Activated B cell treated with CpG ODN at 0.5 μM for 24 hours (primary cell): ENCODE results near the gene TPRA1. TPM values are rescaled to one million over a fixed set of nuclear protein-coding genes. Genes with fewer than 3 reads are reported as not detected.

Source experiments
- ATAC-seq: fragments of 200-7000 bp; cut with Tn5 transposase; one replicate; pipeline ENCODE4 v1.10.0; 2021; ENCODE audit warnings: low read depth, mild to moderate bottlenecking, moderate library complexity
- CTCF ChIA-PET: fragments of 350-600 bp; sonication (Branson Sonifier 250); formaldehyde crosslinking; loops from one replicate; lab custom pipeline; 2021; ENCODE audit warnings: antibody characterized with exemption; lab: Charles Lee
- POLR2A ChIA-PET: fragments of 350-600 bp; sonication (Branson Sonifier 250); formaldehyde crosslinking; loops from one replicate; lab custom pipeline; 2021; ENCODE audit warnings: antibody characterized with exemption; lab: Charles Lee
- DNase-seq: peaks from one replicate; pipeline ENCODE4 v3.0.0; 2022
- H3K27ac Mint-ChIP-seq: one replicate; pipeline ENCODE4 v1.8.0; 2020; ENCODE audit warnings: mixed read lengths
- H3K27me3 Mint-ChIP-seq: one replicate; pipeline ENCODE4 v1.8.0; 2021; ENCODE audit warnings: mixed read lengths
- H3K36me3 Mint-ChIP-seq: one replicate; pipeline ENCODE4 v1.8.0; 2021; ENCODE audit warnings: low read depth, mixed read lengths
- H3K4me1 Mint-ChIP-seq: one replicate; pipeline ENCODE4 v1.8.0; 2021; ENCODE audit warnings: mixed read lengths
- H3K4me3 Mint-ChIP-seq: one replicate; pipeline ENCODE4 v1.8.0; 2020; ENCODE audit warnings: mild to moderate bottlenecking, mixed read lengths
- H3K9me3 Mint-ChIP-seq: one replicate; pipeline ENCODE4 v1.8.0; 2020; ENCODE audit warnings: mixed read lengths
- CTCF ChIP-seq: fragments of 200-600 bp; IDR thresholded peaks from one replicate; pipeline ENCODE4 v1.8.0; 2022; ENCODE audit warnings: antibody characterized with exemption, mild to moderate bottlenecking
- intact Hi-C: fragments of 100-400 bp; cut with micrococcal nuclease; formaldehyde crosslinking; loops from one replicate; pipeline ENCODE4 v1.15.1; 2024
- total RNA-seq: library from RNA; stranded (reverse); gene quantifications from 2 replicates; pipeline ENCODE4 v1.2.3, GENCODE V29; 2022

The TPRA1 gene
- total RNA-seq, 1 donor from 2014 or later, result 17.5 TPM

- Mint-ChIP-seq H3K27me3 (peaks cover 10% of the 10 kb centered on the region), H3K27ac (no peak overlapping the region), H3K36me3 (no peaks in the 10 kb centered on the region), H3K4me3 (no peak overlapping the region), H3K9me3 (no peaks in the 10 kb centered on the region), H3K4me1 (peaks cover 3% of the 10 kb centered on the region)
- POLR2A ChIA-PET, result no interaction called here
- CTCF ChIA-PET, result no interaction called here
- intact Hi-C loops, result no loop called here
- DNase-seq (no peak), ATAC-seq (no peak)
- TF ChIP-seq CTCF, result no peak
These were observed 49.2 kb downstream of the TPRA1 start for GRCh38 chr3:127541320-127541719.

GRCh38 chr3:127539366-127540060 is 51.0 kb downstream of the TPRA1 start:
- intact Hi-C loops, result no loop called here
- no peaks in the 10 kb centered on the region for H3K9me3 Mint-ChIP-seq
- CTCF ChIA-PET, result no interaction called here
- no peak overlapping the region for H3K27ac Mint-ChIP-seq
- ATAC-seq, result no peak
- POLR2A ChIA-PET, result no interaction called here
- peaks cover 10% of the 10 kb centered on the region for H3K27me3 Mint-ChIP-seq
- H3K4me1 Mint-ChIP-seq, result peaks cover 3% of the 10 kb centered on the region
- no peak for DNase-seq
- no peak for TF ChIP-seq CTCF
- no peak overlapping the region for H3K4me3 Mint-ChIP-seq
- no peaks in the 10 kb centered on the region for H3K36me3 Mint-ChIP-seq

- Mint-ChIP-seq H3K27me3 (peaks cover 10% of the 10 kb centered on the region), H3K4me1 (peaks cover 3% of the 10 kb centered on the region), H3K4me3 (no peak overlapping the region), H3K9me3 (no peaks in the 10 kb centered on the region), H3K27ac (no peak overlapping the region), H3K36me3 (no peaks in the 10 kb centered on the region)
- no peak for TF ChIP-seq CTCF
- ATAC-seq (no peak), DNase-seq (no peak)
- POLR2A ChIA-PET, result no interaction called here
- CTCF ChIA-PET, result no interaction called here
- intact Hi-C loops, result no loop called here
These were observed 52.0 kb downstream of the TPRA1 start for GRCh38 chr3:127538569-127538968.

GRCh38 chr3:127536830-127537812 is 53.4 kb downstream of the TPRA1 start:
- intact Hi-C loops, result no loop called here
- ChIA-PET CTCF (interaction anchor here (1.3 kb wide), 1 partner anchor 10 kb away, joined by 3 read pairs; no protein-coding TSS in a partner anchor), POLR2A (no interaction called here)
- DNase-seq, result no peak
- no peak for ATAC-seq
- Mint-ChIP-seq H3K4me3 (no peak overlapping the region), H3K4me1 (peaks cover 3% of the 10 kb centered on the region), H3K9me3 (no peaks in the 10 kb centered on the region), H3K27me3 (peaks cover 10% of the 10 kb centered on the region), H3K27ac (no peak overlapping the region), H3K36me3 (no peaks in the 10 kb centered on the region)
- TF ChIP-seq CTCF, result no peak
